ENCODE measurements around the gene ARID5A. TPM values are rescaled to one million over a fixed set of nuclear protein-coding genes. Genes with fewer than 3 reads are reported as not detected.
"Not testable (repeated sequence)": the region's sequence is repeated elsewhere in the genome, so short reads cannot be mapped to it uniquely, and the experiment has no call there.

ARID5A gene
- total and polyA plus RNA-seq, 2 experiments from 2014 or later: 5.5 to 7.7 TPM

GRCh38 chr2:96553957-96554292, 17.4 kb downstream of the ARID5A start:
- H4K20me1 ChIP-seq (replicated peaks; ENCODE audit: insufficient read depth); H3K27me3 ChIP-seq (ENCODE audit: insufficient read depth); ATAC-seq; H3K79me2 ChIP-seq (replicated peaks; ENCODE audit: insufficient read depth); H3K4me3 Mint-ChIP-seq; H3K4me1 ChIP-seq (ENCODE audit: insufficient read depth); H3K9me3 Mint-ChIP-seq; H3K36me3 Mint-ChIP-seq (ENCODE audit: low read depth); H3K36me3 ChIP-seq (ENCODE audit: insufficient read depth); H3K27ac ChIP-seq (ENCODE audit: low read depth); H3K4me3 ChIP-seq; H3K9me2 ChIP-seq (ENCODE audit: insufficient read depth); DNase-seq (ENCODE audit: low spot score); H3K27ac Mint-ChIP-seq; H3F3A ChIP-seq (replicated peaks; ENCODE audit: low read depth): not testable (repeated sequence)
- Mint-ChIP-seq H3K4me1 (peaks cover 16% of the 10 kb centered on the region), H3K27me3 (ENCODE audit: insufficient read depth, low read depth, poor library complexity) (peaks cover 16% of the 10 kb centered on the region)
- Histone ChIP-seq H3K4me2 (0 out of 2 replicates have a peak overlapping the region, but pooled peaks have one; percentile 71), H2AFZ (0 out of 2 replicates have a peak overlapping the region, but pooled peaks have one; percentile 32)

DNA sequence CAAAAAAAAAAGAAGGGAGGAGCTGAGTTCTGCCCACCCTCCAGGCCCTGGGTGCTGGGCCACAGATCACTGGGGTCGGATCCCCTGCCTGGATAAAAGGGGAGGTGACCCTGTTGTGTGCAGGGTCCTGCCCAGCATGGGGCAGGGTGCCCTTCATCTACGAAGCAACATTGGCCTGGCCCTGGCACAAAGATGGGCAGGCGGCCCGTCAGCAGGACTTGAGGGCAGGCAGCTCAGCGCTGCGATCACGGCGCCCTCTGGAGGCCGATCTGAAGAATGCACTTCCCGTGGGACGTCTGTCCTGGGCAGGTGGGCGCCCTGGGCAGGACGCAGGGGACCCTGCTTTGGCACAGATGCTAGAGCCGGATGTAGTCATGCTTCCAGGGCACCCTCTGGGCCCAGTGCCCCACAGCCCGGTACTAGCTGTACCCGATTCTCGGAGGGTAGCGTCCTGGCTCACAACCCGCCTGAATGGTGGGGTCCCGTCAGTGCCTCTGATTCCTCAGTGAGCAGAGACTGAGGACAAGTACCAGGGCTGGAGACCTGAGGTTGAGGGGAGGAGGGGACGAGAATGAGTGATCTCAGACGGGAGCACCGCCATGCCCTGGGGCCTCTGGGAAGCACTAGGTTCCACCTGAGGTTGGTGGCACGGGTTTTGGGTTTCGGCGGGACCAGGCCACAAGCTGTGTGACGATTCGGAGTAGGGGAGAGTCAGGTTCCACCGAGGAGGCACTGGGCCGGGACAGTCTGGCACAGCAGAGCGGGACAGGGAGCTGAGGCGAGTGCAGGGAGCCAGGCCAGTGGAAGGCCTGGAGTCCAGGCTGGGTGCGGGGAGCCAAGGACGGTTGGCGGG, 18.0 kb downstream of the ARID5A start:
- Mint-ChIP-seq H3K4me1 (peaks cover 16% of the 10 kb centered on the region), H3K27me3 (ENCODE audit: insufficient read depth, low read depth, poor library complexity) (peaks cover 16% of the 10 kb centered on the region), H3K27ac (no peak overlapping the region), H3K4me3 (no peak overlapping the region), H3K36me3 (ENCODE audit: low read depth) (no peaks in the 10 kb centered on the region), H3K9me3 (peaks cover 3% of the 10 kb centered on the region; the same call in 2 of the 3 replicates)
- Histone ChIP-seq H3K9me2 (ENCODE audit: insufficient read depth) (no peaks in the 10 kb centered on the region), H3K36me3 (ENCODE audit: insufficient read depth) (no peaks in the 10 kb centered on the region), H3K4me3 (peak overlapping the region; percentile 45; the same call in 1 of the 2 replicates), H3K27ac (ENCODE audit: low read depth) (no peak overlapping the region), H3K4me1 (ENCODE audit: insufficient read depth) (no peaks in the 10 kb centered on the region), H3K27me3 (ENCODE audit: insufficient read depth) (no peaks in the 10 kb centered on the region), H2AFZ (peak overlapping the region; percentile 97), H3F3A (replicated peaks; ENCODE audit: low read depth) (no peaks in the 10 kb centered on the region), H4K20me1 (replicated peaks; ENCODE audit: insufficient read depth) (no peaks in the 10 kb centered on the region), H3K79me2 (replicated peaks; ENCODE audit: insufficient read depth) (no peaks in the 10 kb centered on the region), H3K4me2 (peak overlapping the region; percentile 71; the same call in 1 of the 2 replicates)
- peak; percentile 88 to 96 for TF ChIP-seq CTCF (conservative IDR thresholded peaks at IDR 0.05; ENCODE audit: low read depth in 2 of 2)
- TF ChIP-seq, protein P1, sequence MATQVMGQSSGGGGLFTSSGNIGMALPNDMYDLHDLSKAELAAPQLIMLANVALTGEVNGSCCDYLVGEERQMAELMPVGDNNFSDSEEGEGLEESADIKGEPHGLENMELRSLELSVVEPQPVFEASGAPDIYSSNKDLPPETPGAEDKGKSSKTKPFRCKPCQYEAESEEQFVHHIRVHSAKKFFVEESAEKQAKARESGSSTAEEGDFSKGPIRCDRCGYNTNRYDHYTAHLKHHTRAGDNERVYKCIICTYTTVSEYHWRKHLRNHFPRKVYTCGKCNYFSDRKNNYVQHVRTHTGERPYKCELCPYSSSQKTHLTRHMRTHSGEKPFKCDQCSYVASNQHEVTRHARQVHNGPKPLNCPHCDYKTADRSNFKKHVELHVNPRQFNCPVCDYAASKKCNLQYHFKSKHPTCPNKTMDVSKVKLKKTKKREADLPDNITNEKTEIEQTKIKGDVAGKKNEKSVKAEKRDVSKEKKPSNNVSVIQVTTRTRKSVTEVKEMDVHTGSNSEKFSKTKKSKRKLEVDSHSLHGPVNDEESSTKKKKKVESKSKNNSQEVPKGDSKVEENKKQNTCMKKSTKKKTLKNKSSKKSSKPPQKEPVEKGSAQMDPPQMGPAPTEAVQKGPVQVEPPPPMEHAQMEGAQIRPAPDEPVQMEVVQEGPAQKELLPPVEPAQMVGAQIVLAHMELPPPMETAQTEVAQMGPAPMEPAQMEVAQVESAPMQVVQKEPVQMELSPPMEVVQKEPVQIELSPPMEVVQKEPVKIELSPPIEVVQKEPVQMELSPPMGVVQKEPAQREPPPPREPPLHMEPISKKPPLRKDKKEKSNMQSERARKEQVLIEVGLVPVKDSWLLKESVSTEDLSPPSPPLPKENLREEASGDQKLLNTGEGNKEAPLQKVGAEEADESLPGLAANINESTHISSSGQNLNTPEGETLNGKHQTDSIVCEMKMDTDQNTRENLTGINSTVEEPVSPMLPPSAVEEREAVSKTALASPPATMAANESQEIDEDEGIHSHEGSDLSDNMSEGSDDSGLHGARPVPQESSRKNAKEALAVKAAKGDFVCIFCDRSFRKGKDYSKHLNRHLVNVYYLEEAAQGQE (IDR thresholded peaks at IDR 0.05; ENCODE audit: unreplicated experiment): no peak
- ATAC-seq (peak; percentile 66), DNase-seq (ENCODE audit: low spot score) (peak; percentile 80)
